Measurements from ENCODE around the gene ABCA2.

GRCh38 chr9:137009938-137010732 lies 17.9 kb downstream of the ABCA2 start:
- TF ChIP-seq CTCF (IDR thresholded peaks at IDR 0.05) (no peak), POLR2A (IDR thresholded peaks at IDR 0.05) (no peak)
